ENCODE data around the gene PLXNC1. TPM values are rescaled to one million over a fixed set of nuclear protein-coding genes. Genes with fewer than 3 reads are reported as not detected.

The PLXNC1 gene
- total and polyA plus RNA-seq, 4 donors, result 0.71 to 12.0 (median 3.3) TPM

DNA sequence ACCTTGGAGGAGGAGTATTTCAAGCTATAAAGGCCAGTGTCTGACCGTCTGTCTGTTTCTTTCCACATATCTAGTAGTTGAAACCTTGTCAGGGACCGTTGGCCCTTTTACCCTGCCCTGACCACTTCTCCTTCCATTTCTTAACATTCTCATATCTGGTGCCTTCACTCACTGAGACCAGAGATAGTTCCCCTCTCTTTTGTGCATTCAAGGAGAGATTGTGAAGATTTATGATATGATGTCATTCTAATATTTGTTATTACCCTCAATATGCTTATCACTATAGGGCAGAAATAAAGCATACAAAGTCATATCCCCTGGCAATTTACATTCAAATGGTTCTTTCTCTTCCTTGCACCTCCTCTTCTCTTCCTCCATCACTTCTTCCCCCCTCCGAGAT lies 83.3 kb downstream of the PLXNC1 start:
- Histone ChIP-seq H3K4me1 (ENCODE audit: control insufficient read depth in 4 of 4, insufficient read depth in 4 of 4, low read length in 3 of 4) (no peaks in the 10 kb centered on the region), H3K27me3 (ENCODE audit: control insufficient read depth in 4 of 4, insufficient read depth in 4 of 4, low read length in 3 of 4) (no peaks in the 10 kb centered on the region), H3K4me3 (ENCODE audit: low read depth in 1 of 3, low read length in 3 of 3) (no peak overlapping the region), H3K36me3 (ENCODE audit: control insufficient read depth in 4 of 4, insufficient read depth in 3 of 4, low read depth in 1 of 4, low read length in 3 of 4) (no peaks in the 10 kb centered on the region), H3K9me3 (ENCODE audit: control insufficient read depth in 4 of 4, low read length in 3 of 4) (no peaks in the 10 kb centered on the region), H3K27ac (ENCODE audit: low read depth in 1 of 2, low read length in 2 of 2) (no peak overlapping the region), H3K9ac (ENCODE audit: low read depth in 1 of 2, low read length in 2 of 2) (no peak overlapping the region)
- DNase-seq (ENCODE audit: low spot score), result no peak
- 87% methylated on average over 3 of the region's 3 CpGs for WGBS
- TF ChIP-seq NR2F2 (IDR thresholded peaks at IDR 0.05) (no peak), HNF4A (conservative IDR thresholded peaks at IDR 0.05) (no peak), EGR1 (IDR thresholded peaks at IDR 0.05; ENCODE audit: low read depth in 2 of 2) (no peak), SP1 (IDR thresholded peaks at IDR 0.05) (no peak), FOXA1 (IDR thresholded peaks at IDR 0.05) (no peak), FOXA2 (IDR thresholded peaks at IDR 0.05) (no peak), TAF1 (conservative IDR thresholded peaks at IDR 0.05) (no peak), RXRA (IDR thresholded peaks at IDR 0.05) (no peak), YY1 (IDR thresholded peaks at IDR 0.05) (no peak), RAD21 (IDR thresholded peaks at IDR 0.05) (no peak), JUND (IDR thresholded peaks at IDR 0.05) (no peak), HNF4G (IDR thresholded peaks at IDR 0.05) (no peak), GABPA (IDR thresholded peaks at IDR 0.05 in 1 of 2, conservative IDR thresholded peaks at IDR 0.05 in 1 of 2) (no peak)
- TF ChIP-seq, protein P1, sequence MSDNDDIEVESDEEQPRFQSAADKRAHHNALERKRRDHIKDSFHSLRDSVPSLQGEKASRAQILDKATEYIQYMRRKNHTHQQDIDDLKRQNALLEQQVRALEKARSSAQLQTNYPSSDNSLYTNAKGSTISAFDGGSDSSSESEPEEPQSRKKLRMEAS (IDR thresholded peaks at IDR 0.05), result no peak
- TF ChIP-seq, protein P2, sequence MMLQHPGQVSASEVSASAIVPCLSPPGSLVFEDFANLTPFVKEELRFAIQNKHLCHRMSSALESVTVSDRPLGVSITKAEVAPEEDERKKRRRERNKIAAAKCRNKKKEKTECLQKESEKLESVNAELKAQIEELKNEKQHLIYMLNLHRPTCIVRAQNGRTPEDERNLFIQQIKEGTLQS (IDR thresholded peaks at IDR 0.05), result no peak
- TF ChIP-seq, protein P3, sequence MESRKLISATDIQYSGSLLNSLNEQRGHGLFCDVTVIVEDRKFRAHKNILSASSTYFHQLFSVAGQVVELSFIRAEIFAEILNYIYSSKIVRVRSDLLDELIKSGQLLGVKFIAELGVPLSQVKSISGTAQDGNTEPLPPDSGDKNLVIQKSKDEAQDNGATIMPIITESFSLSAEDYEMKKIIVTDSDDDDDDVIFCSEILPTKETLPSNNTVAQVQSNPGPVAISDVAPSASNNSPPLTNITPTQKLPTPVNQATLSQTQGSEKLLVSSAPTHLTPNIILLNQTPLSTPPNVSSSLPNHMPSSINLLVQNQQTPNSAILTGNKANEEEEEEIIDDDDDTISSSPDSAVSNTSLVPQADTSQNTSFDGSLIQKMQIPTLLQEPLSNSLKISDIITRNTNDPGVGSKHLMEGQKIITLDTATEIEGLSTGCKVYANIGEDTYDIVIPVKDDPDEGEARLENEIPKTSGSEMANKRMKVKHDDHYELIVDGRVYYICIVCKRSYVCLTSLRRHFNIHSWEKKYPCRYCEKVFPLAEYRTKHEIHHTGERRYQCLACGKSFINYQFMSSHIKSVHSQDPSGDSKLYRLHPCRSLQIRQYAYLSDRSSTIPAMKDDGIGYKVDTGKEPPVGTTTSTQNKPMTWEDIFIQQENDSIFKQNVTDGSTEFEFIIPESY (IDR thresholded peaks at IDR 0.05), result no peak
- TF ChIP-seq, protein P4, sequence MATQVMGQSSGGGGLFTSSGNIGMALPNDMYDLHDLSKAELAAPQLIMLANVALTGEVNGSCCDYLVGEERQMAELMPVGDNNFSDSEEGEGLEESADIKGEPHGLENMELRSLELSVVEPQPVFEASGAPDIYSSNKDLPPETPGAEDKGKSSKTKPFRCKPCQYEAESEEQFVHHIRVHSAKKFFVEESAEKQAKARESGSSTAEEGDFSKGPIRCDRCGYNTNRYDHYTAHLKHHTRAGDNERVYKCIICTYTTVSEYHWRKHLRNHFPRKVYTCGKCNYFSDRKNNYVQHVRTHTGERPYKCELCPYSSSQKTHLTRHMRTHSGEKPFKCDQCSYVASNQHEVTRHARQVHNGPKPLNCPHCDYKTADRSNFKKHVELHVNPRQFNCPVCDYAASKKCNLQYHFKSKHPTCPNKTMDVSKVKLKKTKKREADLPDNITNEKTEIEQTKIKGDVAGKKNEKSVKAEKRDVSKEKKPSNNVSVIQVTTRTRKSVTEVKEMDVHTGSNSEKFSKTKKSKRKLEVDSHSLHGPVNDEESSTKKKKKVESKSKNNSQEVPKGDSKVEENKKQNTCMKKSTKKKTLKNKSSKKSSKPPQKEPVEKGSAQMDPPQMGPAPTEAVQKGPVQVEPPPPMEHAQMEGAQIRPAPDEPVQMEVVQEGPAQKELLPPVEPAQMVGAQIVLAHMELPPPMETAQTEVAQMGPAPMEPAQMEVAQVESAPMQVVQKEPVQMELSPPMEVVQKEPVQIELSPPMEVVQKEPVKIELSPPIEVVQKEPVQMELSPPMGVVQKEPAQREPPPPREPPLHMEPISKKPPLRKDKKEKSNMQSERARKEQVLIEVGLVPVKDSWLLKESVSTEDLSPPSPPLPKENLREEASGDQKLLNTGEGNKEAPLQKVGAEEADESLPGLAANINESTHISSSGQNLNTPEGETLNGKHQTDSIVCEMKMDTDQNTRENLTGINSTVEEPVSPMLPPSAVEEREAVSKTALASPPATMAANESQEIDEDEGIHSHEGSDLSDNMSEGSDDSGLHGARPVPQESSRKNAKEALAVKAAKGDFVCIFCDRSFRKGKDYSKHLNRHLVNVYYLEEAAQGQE (IDR thresholded peaks at IDR 0.05), result no peak
- TF ChIP-seq, protein P5, sequence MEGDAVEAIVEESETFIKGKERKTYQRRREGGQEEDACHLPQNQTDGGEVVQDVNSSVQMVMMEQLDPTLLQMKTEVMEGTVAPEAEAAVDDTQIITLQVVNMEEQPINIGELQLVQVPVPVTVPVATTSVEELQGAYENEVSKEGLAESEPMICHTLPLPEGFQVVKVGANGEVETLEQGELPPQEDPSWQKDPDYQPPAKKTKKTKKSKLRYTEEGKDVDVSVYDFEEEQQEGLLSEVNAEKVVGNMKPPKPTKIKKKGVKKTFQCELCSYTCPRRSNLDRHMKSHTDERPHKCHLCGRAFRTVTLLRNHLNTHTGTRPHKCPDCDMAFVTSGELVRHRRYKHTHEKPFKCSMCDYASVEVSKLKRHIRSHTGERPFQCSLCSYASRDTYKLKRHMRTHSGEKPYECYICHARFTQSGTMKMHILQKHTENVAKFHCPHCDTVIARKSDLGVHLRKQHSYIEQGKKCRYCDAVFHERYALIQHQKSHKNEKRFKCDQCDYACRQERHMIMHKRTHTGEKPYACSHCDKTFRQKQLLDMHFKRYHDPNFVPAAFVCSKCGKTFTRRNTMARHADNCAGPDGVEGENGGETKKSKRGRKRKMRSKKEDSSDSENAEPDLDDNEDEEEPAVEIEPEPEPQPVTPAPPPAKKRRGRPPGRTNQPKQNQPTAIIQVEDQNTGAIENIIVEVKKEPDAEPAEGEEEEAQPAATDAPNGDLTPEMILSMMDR (IDR thresholded peaks at IDR 0.05; ENCODE audit: low read depth, low read length, missing input control), result no peak
